NCI-H510A (cell line): ENCODE data around the gene SORL1.

Experiments used
- DNase-seq: peaks from one replicate; lab custom pipeline; 2025; lab: John Stamatoyannopoulos, UW

The SORL1 gene

DNA sequence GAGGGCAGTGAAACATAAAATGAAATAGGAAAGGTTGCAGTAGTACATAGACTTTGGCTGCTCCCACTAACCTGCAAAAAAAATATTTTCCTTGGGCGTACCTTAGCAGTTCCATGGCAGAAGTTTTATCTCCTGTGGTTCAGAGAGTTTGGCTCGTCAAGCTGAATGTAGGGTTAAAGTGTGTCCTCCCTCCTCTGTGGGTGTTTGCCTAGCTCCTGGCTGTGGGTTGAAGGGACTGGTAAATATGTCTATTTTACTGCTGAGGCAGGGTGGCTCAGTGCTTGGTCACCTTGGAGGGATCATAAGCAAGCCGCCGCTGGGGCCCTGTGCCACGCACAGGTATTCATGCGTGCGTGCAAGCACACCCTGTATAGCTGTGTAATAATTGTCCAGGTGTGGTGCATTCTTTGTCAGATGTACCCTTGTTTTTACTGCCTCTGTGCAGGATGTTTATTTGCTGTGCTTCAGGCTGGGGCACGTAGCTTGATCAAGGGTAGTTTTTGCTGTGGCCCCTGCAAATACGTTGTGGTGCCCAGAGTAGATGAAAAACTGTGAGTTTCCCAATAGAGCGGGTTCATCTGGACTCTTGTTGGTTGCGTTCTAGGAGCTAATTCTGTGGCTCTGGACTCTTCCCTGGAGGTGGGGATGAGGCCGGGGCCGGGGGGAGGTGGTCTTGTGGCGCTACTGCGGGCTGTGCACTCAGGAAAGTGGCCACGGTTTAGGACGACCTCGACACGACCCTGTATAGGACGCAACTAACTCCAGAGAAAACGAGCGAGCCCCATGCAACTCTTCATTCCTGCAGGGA, 732 bp upstream of the SORL1 start:
- DNase-seq: no peak

DNA sequence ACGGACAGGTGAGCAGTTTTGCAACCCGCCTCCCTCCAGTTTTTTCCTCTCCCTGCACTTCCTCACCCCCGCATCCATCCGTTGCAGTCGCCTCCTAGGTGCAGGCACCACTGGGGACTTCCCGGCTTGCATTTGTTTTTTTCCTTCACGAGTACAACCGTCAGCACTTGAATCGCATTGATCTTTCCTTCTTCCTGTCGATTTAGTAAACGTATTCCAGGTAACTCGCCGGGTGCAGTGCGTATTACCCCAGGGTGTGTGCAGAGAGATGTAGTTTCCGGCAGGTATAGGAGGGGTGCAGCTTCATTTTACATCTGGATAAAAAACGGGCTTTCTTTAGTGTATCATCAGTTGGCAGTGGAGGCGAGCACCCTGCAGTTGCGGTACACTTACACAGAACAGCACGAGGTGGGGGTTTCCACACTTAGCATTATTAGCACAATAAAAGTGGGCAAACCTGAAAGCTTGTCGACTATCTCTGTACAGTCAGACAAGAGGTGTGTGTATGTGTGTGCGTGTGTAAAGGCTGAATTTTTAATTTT, 566 bp downstream of the SORL1 start, which contains the start of gene SORL1-AS1:
TSS of gene SORL1-AS1 (minus strand) at position 359 of the 542 bp plus-strand sequence.
- DNase-seq: no peak

- DNase-seq: no peak
Measured at GRCh38 chr11:121453589-121454299, 1.6 kb downstream of the SORL1 start.

- DNase-seq: no peak
Measured at GRCh38 chr11:121455115-121455514, 3.0 kb downstream of the SORL1 start.

- no peak for DNase-seq
Measured at GRCh38 chr11:121456151-121456550, 4.0 kb downstream of the SORL1 start.

- no peak for DNase-seq
Measured at GRCh38 chr11:121456816-121457431, 4.8 kb downstream of the SORL1 start.

GRCh38 chr11:121458551-121458950, 6.4 kb downstream of the SORL1 start:
- no peak for DNase-seq

- DNase-seq: no peak
Measured at GRCh38 chr11:121459413-121460017, 7.4 kb downstream of the SORL1 start.

- no peak for DNase-seq
Measured at GRCh38 chr11:121460941-121461514, 8.9 kb downstream of the SORL1 start.

- no peak for DNase-seq
Measured at GRCh38 chr11:121461843-121462242, 9.7 kb downstream of the SORL1 start.

DNA sequence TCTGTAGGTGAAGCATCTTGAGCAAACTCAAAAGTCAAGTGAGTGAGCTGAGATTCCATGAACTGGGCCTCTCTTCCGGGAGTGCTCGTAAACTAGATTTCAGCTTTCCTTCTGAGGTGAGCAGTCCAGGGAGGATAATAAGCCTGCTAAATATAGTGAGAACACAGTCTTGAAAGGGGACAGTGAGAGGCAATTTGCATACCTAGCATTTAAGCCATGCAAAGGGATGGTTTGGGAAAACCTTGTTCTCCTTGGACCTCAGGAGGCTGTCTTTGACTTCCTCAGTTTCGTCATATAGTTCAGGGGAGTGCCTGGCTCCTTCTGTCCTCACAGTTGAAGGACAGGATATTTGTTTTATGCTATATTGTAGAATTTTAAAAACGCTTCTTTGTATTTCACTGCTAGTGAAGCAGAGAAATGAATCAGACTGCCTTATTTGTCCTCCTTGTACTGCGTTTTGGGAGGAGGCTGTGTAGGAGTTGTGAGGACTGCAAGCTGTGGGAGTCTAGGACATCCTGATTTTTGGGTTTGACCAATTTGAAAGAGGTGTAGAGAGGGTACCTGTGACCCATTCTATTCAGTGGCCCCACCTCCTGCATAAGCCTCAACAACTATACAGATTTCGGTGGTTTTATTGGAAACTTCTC, 11.7 kb downstream of the SORL1 start:
- DNase-seq: no peak

DNA sequence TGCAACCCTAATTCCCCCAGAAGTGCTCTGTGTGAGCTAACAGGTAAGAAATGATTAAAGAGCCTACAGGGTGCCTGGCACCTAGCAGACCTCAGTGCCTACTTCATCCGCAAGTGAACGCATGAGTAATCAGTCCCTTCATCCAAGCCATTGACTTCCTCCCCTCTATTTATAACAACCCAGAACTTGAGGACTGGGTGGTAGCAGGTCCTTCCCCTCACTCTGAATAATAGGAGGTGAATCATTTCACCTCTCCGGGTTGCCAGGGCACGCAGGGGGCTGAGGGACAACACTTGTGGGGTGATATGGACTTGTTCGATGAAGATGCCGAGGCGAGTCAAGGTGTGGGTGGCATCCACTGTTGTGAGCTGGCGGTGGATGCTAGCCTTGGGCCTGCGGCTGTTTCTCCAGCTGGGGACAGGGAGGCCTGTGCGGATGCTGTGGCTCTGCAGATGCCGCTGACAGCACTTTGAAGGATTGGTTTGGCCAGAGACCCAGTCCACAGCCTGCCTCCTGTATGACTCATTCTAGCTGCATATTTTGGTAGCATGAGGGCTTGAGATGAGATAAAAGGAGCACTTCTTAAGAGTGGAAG, 12.3 kb downstream of the SORL1 start:
- no peak for DNase-seq

DNA sequence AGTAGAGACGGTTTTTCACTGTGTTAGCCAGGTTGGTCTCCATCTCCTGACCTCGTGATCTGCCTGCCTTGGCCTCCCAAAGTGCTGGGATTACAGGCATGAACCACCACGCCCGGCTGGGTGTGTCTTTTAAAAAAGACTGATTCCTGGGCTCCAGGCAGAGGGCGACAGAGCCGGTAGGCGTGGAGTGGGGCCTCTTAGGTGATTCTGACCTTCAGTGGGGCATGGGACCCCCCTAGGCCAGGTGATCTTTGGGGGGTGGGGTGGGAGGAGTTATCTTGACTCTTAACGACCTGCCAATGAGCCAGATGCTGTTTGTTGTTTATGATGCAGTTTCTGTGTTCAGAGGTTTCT, 13.6 kb downstream of the SORL1 start:
- DNase-seq: no peak

GRCh38 chr11:121466063-121466794, 14.1 kb downstream of the SORL1 start:
- DNase-seq: no peak

GRCh38 chr11:121467471-121467870, 15.4 kb downstream of the SORL1 start:
- no peak for DNase-seq

GRCh38 chr11:121467965-121468364, 15.9 kb downstream of the SORL1 start:
- no peak for DNase-seq

DNA sequence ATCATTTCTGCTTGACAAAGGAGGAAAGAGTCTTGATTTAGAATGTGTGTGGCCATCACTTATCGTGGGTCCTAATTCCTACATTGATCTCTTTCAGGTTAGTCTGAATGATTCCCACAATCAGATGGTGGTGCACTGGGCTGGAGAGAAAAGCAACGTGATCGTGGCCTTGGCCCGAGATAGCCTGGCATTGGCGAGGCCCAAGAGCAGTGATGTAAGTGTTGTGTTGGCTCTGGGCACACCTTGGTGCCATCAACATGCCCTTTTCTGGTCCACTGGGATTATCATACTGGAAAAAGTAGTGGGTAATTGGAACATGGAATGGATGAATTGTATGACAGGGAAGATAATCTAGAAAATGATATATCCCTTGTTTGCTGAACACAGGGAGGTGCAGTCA, 17.8 kb downstream of the SORL1 start:
- no peak for DNase-seq

DNA sequence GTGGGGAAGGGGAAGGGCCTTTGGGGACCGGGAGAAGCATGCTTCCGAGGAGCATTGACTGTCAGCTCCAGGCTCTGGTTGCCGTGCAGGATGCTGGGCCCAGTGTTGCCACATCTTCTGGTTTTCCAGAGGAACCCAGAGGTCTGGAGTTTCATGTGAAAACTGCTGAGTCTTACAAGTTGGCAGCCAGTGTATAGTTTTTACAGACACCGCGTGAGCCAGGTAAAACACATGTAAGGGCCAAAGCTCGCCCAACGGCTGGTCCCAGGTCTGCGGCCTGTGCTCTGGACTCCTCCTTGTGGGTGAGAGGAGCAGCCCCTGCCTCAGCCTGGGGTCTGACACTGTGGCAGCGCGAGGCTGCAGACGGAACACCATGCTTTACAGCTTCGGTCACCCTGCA, 19.1 kb downstream of the SORL1 start:
- no peak for DNase-seq

DNA sequence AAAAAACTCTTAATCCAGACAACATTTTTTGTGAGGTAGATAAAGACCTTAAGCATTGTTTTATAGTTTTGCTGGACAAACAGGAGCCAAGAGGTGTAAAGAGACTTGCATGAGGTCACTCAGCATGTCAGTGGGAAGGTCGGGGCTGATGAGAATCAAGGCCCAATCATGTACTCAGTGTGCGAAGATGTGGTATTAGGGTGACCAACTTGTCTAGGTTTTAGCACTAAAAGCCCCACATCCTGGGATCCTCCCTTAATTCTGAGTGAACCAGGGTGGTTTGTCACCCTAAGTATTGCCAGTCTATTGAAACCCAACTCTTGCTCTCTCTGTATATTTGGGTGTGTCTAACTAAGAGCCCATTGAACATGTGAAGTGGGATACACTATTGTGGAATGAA, 20.2 kb downstream of the SORL1 start:
- no peak for DNase-seq

- no peak for DNase-seq
Measured at GRCh38 chr11:121473064-121473777, 21.1 kb downstream of the SORL1 start.
